ENCODE measurements around the gene SLC11A2. TPM values are rescaled to one million over a fixed set of nuclear protein-coding genes. Genes with fewer than 3 reads are reported as not detected.

SLC11A2 gene
- total RNA-seq, 1 experiment from 2014 or later: 47.9 TPM

DNA sequence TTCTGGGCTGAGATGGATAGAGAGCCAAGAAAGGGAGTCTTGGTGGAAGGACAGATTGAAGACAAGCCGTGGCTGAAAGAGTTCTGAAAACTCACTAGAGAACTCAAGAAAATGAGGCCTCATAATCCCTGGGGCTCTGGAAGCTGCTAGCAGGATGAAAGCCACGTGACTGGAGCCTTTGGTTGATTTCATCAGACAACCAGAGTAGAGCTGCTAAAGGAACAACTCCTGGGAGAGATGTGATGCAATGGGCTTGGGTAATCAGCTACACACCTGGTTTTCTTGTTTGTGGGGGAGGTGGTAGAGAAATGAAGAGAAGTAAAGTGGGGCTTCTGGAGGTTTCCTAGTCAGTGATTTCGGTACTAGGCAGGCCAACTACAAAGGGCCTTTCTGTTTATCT is 43.8 kb upstream of the SLC11A2 start:
- no peaks in the 10 kb centered on the region for H3K4me1 ChIP-seq (ENCODE audit: insufficient read depth, low read length)
- no peak overlapping the region for H3K4ac ChIP-seq (ENCODE audit: low read depth, low read length)
- H3T11ph ChIP-seq (ENCODE audit: low read length): no peak overlapping the region
- no peak overlapping the region for H3K23ac ChIP-seq (ENCODE audit: insufficient read length, low read depth, low read length)
- H3K4me2 ChIP-seq (ENCODE audit: insufficient read depth, insufficient read length, low read length): no peak overlapping the region
- H3K9ac ChIP-seq (ENCODE audit: extremely low read depth, insufficient read length, low read length): no peak overlapping the region
- WGBS (ENCODE audit: extremely low coverage, insufficient read length, low lambda C conversion rate): no CpG with 5 or more reads among the region's 3 CpGs
- H4K5ac ChIP-seq (ENCODE audit: insufficient read length, low read depth, low read length): no peak overlapping the region
- no peaks in the 10 kb centered on the region for H3K9me3 ChIP-seq (ENCODE audit: control insufficient read depth, low read depth, low read length)
- H2BK20ac ChIP-seq (ENCODE audit: low read depth, low read length, poor library complexity, severe bottlenecking): no peak overlapping the region
- H2BK5ac ChIP-seq (ENCODE audit: insufficient read length, low read length): no peak overlapping the region
- no peaks in the 10 kb centered on the region for H3K23me2 ChIP-seq (ENCODE audit: insufficient read length, low read depth, low read length, poor library complexity, severe bottlenecking)
- no peak overlapping the region for H2BK12ac ChIP-seq (ENCODE audit: insufficient read length, low read depth, low read length)
- H3K27me3 Mint-ChIP-seq (ENCODE audit: low read depth): no peaks in the 10 kb centered on the region
- no peak for DNase-seq
- no peaks in the 10 kb centered on the region for H3K4me1 Mint-ChIP-seq
- no peaks in the 10 kb centered on the region for H4K20me1 ChIP-seq (ENCODE audit: control insufficient read depth, insufficient read depth, insufficient read length)
- no peak overlapping the region for H2BK15ac ChIP-seq (ENCODE audit: low read depth, low read length)
- H3K9me3 Mint-ChIP-seq: no peaks in the 10 kb centered on the region
- H3K79me1 ChIP-seq (ENCODE audit: insufficient read depth, low read depth, low read length, poor library complexity, severe bottlenecking): no peaks in the 10 kb centered on the region
- H3K27ac ChIP-seq (ENCODE audit: insufficient read length, low read depth, low read length): no peak overlapping the region
- H3K36me3 Mint-ChIP-seq (ENCODE audit: insufficient read depth in 1 of 3, low read depth in 3 of 3): peaks cover 33 to 82% (median 73%) of the 10 kb centered on the region in 3 experiments
- no peak overlapping the region for H3K14ac ChIP-seq (ENCODE audit: insufficient read depth, low read length)
- no peaks in the 10 kb centered on the region for H3K79me2 ChIP-seq (ENCODE audit: insufficient read depth, low read length)
- no peak overlapping the region for H4K91ac ChIP-seq (ENCODE audit: insufficient read length, low read depth, low read length)
- H2AK5ac ChIP-seq (ENCODE audit: insufficient read length, low read length): no peak overlapping the region
- H3K27me3 ChIP-seq (ENCODE audit: insufficient read depth, low read length): no peaks in the 10 kb centered on the region
- H4K8ac ChIP-seq (replicated peaks; ENCODE audit: insufficient read length, low read depth, low read length): no peak overlapping the region
- no peak overlapping the region for H2BK120ac ChIP-seq (ENCODE audit: low read depth, low read length, poor library complexity, severe bottlenecking)
- no peak overlapping the region for H3K56ac ChIP-seq (ENCODE audit: insufficient read length, low read depth, low read length)
- H2AFZ ChIP-seq (ENCODE audit: low read length): no peak overlapping the region
- TF ChIP-seq, protein P1, sequence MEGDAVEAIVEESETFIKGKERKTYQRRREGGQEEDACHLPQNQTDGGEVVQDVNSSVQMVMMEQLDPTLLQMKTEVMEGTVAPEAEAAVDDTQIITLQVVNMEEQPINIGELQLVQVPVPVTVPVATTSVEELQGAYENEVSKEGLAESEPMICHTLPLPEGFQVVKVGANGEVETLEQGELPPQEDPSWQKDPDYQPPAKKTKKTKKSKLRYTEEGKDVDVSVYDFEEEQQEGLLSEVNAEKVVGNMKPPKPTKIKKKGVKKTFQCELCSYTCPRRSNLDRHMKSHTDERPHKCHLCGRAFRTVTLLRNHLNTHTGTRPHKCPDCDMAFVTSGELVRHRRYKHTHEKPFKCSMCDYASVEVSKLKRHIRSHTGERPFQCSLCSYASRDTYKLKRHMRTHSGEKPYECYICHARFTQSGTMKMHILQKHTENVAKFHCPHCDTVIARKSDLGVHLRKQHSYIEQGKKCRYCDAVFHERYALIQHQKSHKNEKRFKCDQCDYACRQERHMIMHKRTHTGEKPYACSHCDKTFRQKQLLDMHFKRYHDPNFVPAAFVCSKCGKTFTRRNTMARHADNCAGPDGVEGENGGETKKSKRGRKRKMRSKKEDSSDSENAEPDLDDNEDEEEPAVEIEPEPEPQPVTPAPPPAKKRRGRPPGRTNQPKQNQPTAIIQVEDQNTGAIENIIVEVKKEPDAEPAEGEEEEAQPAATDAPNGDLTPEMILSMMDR (conservative IDR thresholded peaks at IDR 0.05): no peak
- no peak overlapping the region for H3K4me3 Mint-ChIP-seq
- no peak overlapping the region for H3K18ac ChIP-seq (ENCODE audit: insufficient read length, low read depth, low read length)
- peak overlapping the region in 2 of 3 experiments; percentile 50; a peak in 3 of 7 replicates for H3K27ac Mint-ChIP-seq

All from H9 (cell line).